ENCODE measurements around the gene CACNA2D3. TPM values are rescaled to one million over a fixed set of nuclear protein-coding genes. Genes with fewer than 3 reads are reported as not detected.

CACNA2D3 gene
- 0.12 and 0.79 TPM in 2 replicates for total RNA-seq

GRCh38 chr3:54122324-54123002 is at the start of gene CACNA2D3:
Gene CACNA2D3 (plus strand): TSS chr3:54122552.

GRCh38 chr3:54928046-54928770 is 805.9 kb downstream of the CACNA2D3 start, which contains the start of gene LRTM1:
Gene LRTM1 (minus strand): TSS chr3:54928059. CDS start chr3:54927911, 148 bp downstream.

Other genes starting within 250 kb of the CACNA2D3 start
- 50.5 and 53.2 TPM in 2 replicates for gene ACTR8, start 240.4 kb upstream of the CACNA2D3 start, total RNA-seq
- 24.5 and 32.2 TPM in 2 replicates for gene SELENOK, start 230.7 kb upstream of the CACNA2D3 start, total RNA-seq